GM21717 (cell line): Measurements from ENCODE around the gene P2RY12.
A peak's percentile ranks its signal among the peaks of the same experiment; 100 is the strongest.

Source experiments
- ATAC-seq: cut with Tn5 transposase; IDR thresholded peaks from one replicate; pipeline ENCODE4 v1.9.1; 2021; ENCODE audit warnings: mild to moderate bottlenecking, moderate library complexity; ENCODE audit not compliant: unreplicated experiment

The P2RY12 gene

DNA sequence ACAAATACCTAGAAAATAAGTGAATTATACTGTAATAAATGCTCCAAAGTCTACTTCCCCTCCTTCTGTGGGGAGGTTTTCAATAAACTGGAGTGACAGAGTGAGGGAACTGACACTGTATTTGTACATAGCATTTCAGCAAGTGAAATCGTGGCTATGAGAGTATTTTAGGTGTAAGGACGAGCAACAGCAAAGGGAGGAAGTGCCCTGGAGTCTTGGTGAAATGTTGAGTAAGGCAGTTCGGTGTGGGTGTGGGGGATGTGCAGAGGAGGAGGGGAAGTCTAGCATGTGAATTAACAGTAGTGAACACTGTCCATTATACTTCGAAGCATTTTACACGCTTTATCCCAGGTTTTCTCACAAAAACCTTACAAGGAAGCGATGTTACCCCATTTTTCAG, 37.1 kb downstream of the P2RY12 start:
- no peak for ATAC-seq

DNA sequence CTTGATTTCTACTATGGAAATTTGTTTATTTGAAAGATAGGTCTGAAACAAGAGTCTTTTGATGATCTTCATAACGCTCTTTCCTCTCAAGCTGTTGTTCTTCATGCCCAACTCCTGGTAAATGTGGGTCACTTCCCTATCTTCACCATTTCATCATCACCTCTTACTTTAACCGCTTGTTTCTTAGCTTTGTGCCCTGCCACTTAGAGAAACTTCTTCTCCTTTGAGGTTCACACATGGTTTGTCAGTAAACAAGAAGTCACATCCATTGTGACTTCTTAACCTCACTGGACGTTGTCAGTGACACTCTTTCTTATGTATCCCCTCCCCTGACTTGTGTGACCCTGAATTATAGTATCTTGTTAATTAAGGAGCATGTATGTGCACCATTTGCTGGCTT, 38.3 kb downstream of the P2RY12 start:
- no peak for ATAC-seq

DNA sequence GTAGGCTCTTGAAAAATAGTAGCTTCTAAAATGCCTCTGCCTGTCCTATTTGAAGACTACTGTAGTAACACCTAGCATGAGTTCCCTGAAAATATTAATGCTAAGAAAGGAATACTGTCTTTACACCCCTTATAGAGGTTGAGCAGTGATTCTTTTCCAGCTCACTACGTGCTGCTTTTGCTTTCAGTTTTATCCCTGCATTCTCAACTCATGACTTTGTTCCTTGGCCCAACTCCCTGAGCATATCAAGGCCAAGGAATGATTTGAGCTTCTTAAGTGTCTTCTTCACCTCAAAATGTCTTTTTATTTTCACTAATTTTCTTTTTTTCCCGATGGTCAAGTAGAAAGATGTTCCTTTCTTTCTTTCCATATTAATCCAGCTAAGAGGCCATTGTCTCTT, 38.7 kb downstream of the P2RY12 start:
- ATAC-seq: no peak

DNA sequence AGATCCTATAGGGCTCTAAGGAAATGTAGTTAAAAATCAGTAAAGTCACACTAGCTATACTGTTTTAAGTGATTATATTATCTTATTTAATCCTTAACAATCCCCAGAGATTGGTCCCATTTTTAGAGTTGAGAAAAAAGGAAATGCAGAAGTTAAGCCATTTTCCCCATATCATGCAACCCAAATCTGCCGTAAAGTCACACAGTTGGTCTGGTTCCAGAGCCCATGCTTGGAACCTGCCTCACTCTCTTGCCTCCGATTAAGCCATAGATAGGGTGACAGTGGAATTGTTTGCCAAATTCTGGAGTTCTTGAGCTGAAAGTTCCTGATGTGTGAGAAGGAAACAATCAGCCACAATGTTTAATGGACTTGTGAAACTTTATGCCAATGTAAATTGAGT, 52.9 kb downstream of the P2RY12 start:
- no peak for ATAC-seq

DNA sequence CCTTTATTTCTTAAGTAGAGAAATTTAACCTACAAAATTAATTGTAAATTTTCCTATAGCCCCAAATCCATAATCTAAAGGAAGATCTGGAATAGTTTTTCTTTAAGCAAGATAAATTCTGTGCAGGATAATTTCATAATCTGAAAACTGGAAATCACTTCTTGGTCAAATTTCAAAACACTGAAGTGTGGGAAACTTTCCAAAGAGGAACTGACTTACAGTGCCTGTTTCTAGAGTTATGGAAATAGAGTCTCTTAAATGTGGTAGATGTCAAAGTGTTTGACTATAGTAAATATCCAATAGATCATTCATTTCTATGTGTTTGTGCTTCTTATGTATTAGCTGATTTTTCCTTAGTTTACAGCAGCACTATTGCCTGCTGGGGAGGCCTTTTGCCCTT, 53.7 kb downstream of the P2RY12 start:
- no peak for ATAC-seq

DNA sequence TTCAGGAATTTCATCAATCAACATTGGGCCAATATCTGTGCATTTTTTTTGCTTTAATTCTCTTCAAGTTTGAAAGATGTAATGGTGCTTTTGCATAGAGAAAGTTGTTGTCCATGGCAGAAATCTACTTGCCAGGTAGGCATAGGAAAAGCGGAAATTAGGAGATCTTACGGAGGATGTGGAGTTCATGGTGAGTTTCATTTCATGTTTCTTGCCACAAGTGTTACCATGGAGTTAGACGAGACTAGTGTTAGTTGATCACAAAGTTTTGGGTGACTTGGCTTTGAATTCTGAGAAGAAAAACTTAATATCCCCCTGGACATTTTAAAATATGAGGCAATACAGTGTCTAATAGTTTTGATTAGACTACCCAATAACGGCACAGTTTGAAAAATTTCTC, 54.2 kb downstream of the P2RY12 start:
- no peak for ATAC-seq

DNA sequence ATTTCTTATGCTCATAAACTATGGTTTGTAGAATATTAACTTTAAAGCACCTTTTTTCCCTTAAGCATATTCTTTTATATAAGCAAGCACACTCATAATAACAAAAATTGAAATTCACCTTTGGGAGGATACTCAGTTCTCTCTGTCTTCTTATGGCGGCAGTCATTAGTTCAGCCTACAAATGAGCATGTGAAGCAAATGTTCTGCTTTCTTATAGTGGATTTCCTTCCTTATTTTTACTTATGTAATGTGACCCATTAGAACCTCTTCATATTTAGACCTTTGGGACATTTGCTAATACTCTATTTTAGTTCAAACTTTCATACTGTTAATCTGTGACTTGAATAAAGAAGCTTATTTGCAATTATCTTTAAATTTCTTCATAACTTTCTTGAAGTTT, 55.2 kb downstream of the P2RY12 start, which contains the start of gene P2RY13:
Gene P2RY13 (minus strand): TSS at position 187 of the 400 bp plus-strand sequence. CDS start 21 bp downstream, at position 166.
- ATAC-seq: no peak

DNA sequence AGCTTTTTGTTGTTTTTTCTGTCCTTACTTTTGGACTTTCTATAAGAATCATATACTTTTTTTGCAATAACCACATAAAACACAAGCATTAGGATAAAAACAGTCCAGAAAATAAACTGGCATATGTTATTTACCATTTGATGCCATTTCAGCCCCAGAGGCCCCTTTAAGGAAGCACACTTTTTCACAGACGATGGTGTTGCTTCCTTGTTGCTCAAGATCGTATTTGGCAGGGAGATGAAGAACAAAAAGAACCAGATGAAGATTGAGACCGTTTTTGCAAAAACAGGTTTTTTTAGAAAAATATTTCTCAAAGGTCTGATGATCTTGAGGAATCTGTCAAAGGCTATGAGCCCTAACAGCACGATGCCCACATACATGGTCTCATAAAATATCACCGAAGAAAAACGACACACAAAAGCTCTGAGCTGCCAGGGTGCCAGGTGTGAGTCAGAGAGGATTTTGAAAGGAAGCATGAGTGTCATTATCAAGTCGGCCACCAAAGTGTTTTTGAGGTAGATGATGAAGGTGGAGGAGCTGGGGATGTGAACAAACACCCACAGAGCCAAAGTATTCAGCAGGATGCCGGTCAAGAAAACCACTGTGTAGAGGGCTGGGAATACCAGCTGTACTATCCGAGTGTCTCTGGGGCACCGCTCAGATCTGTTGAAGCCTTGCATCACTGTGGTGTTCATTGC, 56.1 kb downstream of the P2RY12 start:
- ATAC-seq: no peak

DNA sequence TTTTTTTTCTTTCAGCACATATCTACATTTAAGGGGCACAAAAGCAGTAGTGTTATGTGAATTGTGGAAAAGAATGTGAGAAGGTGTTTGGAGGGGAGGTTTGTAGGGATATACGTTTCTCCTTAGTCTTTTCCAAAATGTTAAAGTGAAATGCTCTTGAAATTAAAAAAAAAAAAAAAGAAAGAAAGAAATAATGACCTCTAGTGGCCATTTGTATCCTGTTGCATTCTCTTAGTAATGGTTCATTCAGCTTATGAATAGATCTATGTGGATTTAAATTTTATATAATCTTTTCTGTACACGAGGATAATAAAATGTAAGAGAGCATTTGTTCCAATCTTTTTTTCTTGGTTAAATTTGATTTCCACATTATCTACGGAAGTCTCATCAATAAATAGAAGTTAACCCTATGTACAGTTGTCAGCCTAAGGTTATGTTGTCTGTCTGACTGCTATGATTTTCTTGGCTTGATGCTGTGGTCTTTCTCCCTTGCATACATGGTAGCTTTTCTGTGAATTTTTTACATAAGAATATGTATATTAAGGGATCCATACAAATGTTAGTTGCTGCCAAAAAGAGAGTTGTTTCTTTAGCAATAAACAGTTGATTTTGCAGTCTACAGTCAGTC, 56.9 kb downstream of the P2RY12 start:
- no peak for ATAC-seq

DNA sequence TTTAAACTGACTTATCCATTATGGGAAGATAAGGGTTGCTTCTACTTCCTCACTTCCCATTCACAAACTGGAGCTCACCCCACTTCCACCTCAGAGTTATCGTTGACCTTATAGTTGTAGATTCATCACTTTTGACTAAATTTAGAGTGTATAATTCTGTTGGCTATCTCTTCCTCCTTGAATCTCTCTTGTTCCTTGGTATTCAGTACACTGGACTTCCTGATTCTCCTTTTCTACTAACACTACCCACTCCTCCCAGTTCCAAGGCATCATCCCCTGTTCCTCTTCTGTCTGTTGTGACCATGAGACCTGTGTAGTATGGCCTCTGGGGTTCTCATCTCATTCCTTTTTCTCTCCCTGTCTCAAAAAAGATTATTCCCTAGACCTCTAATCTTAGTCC, 62.0 kb downstream of the P2RY12 start:
- no peak for ATAC-seq

DNA sequence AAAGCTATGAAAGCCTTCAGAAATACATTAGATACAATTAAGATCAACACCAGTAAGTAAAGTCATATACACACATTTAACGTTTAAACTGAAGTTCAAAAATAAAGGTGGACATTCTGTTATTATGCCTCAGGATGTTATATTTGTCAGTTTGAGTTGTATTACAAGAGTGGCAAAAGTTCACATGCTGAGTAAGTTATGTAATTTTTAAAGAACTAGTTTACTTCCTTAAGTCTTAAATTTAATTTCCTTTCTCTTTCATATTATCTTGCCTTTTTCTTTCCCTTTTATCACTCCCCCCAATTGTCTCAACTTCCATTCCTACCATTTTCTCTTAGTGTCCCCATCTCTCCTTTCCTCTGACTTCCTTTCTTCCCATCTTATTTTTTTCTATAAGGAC, 63.0 kb downstream of the P2RY12 start:
- no peak for ATAC-seq

DNA sequence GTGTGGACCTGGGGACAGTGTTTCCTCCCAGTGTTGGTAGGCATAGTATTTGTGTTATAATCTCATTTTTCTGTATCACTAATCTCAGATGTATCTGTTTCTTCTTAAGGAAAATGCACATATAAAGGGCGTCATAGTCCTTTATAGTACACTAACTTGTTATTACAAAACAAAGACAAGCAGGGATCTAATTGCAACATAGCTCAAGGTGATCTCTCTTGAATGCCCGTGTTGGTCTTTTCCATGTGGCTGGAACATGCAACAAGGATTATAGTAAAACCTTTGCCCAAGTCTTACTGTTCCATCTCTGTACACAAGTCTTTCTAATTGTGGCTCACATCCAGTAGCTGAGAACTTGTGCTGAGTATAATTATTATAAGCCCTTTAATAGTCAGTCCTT, 64.4 kb downstream of the P2RY12 start:
- ATAC-seq: no peak

DNA sequence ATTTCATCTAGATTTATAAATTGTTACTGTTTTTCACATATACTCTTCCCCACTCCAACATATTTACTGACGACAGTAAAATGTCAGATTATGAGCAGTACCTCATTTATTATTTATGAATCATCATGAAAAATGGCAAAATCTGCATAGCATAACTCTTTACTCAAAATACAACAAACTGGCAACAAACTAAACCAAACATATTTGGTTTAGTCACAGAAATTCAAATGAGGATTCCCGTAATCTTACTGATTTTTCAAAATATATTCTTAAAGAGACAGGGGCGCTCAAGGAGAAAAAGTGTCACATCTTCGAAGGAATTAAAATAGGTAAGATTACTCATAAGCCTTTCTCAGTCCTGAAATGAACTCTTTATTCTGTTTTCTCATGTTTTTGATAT, 64.9 kb downstream of the P2RY12 start:
- no peak for ATAC-seq

DNA sequence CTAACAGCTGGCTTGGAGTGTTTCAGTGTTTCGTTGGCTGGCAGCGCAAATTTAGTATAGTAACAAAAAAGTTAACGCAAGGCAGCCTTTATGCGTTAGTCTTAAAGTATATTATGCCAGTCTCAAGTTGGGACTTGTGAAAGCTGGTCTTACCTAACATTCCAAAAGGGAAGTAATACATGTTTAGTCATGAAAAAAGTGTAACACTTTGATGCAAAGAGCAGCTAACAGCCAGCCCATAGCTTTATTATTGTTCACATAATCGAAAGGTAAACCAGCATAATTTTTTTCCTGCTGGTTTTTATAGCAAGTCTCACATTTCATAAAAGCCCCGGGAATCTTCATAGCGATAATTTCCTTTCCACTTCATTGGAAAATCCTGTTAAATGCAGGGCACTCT, 65.6 kb downstream of the P2RY12 start:
- ATAC-seq: no peak

DNA sequence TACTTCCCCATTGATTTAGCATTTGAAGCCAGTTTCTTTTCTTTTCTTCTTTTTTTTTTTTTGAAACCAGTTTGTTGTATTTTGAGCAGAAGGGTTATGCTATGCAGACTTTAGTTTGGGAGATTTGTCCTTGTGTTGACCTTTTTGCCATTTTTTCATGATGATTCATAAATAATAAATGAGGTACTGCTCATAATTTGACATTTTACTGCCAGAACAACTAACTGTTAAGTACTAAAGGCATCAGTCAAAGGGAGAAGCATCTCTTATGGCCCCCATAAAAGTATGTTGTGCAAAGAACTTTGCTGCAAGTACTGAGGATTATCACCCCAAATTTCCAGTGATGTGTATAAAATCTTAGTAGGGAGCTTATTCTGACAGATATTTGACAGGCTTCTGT, 66.2 kb downstream of the P2RY12 start:
- no peak for ATAC-seq

DNA sequence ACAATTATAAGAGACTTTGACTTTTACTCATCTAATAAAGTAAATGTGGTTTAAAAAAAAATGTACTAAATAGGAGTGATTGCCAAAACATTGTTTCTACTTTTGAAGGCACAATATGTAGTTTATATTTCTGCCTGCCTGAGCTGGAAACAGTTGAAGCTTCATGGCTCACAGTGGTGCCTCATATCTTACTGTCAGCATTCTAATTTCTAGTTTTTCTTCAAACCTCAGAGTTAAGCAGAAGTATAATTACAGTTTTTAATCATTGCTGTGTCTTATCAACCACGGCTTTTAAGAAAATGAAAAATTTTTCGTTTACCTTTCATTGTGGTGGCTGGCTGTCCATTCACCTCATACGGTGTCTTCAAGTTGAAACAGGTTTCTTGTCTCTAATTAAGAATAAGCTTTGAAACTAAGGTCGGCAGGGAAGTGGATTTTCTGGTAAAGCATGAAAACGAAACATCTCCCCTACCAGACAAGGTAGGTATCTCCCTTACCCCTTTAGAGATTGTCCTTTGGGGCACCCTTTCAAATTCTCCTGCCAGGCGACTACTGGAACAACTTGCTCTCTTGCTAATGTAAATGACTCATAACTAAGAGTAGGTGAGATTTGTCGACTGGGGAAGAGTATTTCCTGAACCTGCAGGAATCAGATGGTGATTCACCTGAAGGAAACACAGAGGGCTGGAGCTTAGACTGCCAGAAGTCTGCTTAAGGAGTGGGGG, 68.1 kb downstream of the P2RY12 start, which contains the start of gene GPR87:
Gene GPR87 (minus strand): TSS at position 554 of the 725 bp plus-strand sequence. CDS start 16,720 bp downstream, outside the sequence.
- ATAC-seq: peak; percentile 71

DNA sequence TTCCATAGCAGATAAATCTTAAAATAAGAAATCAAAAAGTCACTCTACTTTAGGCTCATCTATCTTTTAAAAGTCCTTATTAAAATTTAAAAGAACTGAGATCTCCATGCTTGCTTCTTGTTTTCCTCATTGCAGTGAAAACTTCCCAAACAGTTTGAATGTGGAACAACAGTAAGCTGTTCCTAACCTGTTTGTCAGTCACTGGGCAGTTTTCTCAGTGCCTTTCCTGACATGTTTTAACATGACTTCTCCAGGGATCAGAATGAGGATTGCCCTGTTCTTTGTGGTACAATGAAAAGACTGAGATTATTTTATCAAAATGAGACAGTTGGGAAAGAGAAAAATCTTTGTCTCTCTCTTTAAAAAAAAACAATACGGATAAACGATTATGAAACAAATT, 68.7 kb downstream of the P2RY12 start:
- ATAC-seq: no peak

DNA sequence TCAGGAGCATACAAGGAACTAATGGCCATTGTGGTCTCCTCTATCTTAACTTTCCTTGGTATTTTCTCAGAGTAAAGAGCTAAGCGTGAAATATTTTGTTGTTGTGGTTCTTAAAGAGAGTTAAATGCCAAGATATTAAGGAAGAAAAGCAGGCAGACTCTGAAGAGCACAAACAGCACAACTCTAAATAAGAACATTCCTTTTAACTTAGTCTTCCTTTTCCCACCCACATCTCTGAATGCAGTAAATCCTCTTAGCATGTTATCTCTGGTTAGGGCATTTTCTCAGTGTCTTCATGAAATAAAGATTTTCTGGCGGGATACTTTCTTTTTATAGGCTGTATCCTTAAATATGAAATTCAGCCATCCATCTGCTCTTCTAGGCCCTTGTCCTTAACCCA, 69.4 kb downstream of the P2RY12 start:
- ATAC-seq: no peak

DNA sequence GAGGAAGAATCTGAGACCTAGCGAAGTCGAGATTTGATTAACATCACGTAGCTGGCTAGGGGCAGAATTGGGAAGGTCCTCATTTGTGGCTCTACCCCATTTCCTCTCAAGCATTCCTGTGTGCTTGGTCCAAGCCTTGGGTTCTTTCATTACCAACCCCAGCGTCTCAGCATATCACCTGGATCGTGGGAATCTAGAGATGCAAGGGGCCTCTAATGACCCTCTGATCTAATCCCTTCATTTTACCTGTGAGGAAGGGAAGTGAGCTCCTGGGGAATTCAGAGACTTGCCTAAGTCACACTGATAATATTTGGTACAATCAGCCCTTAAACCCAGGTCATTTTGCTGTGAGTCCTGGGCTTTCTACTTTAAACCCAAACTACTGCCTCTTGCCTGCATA, 70.0 kb downstream of the P2RY12 start:
- ATAC-seq: no peak

DNA sequence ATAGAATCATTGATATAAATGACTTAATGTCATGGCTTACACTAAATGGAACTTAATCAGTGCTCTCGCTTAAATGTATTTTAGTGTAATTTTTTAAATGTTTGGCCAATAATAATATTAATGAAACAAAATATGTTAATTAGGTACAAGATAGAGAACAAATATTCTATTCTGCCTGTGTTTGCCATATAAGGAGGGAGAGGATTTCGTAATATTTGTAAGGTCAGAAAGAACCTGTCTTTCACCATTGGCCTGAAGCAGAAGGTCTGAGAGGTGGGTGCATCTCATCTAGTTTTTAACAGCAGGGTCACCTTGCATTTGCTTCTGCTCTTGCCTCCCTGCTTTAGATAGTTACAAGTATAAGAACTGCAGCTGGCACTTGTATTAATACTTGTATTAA, 70.4 kb downstream of the P2RY12 start:
- ATAC-seq: no peak

DNA sequence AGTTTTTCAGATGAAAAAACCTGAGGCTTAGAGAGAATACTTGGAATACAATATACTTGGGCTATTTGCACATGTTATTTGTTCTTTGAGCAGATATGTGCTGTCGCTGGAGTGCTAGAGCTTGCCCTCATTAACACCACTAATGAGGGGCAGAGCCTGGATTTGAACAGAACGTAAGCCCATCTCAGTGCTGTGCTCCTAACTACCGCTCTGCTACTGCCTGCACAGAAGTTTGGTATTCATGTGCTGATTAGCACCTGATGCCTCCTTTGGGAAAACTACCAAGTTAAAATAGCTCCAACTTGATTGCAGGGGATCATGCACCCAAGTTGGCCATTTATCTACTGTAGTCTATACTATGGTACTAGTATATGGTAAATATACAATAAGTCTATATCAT, 71.6 kb downstream of the P2RY12 start:
- no peak for ATAC-seq

DNA sequence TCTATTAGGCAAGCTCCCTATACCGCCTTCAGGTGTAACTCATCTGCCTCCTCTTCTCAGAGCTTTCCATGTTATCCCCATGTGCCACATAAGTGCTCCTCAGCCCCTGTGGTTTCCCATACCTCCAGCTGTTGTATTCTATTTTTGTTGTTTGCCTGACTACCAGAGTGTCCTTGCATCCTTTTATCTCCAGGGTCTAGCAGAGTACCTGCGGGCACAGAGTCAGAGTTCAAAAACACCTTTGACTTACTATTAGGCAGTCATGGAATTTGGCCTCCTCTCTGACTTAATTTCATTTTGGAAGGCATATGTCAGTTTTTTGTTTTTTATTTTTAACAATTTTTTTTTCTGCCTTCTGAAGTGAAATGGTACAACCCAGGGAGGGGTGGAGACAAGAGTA, 75.0 kb downstream of the P2RY12 start:
- ATAC-seq: no peak
